Stimulated activated CD8-positive, alpha-beta memory T cell treated with anti-CD3 and anti-CD28 coated beads, Interleukin-12 subunit alpha, Interleukin-12 subunit beta, amount 100 ng/mL, for 4 hours (primary cell): Measurements from ENCODE around the gene TAPT1.
"Not testable (repeated sequence)": the region's sequence is repeated elsewhere in the genome, so short reads cannot be mapped to it uniquely, and the experiment has no call there.

Source experiments
- DNase-seq: peaks from one replicate; pipeline ENCODE4 v3.0.0-alpha.2; 2020; ENCODE audit warnings: low read depth

Gene TAPT1

DNA sequence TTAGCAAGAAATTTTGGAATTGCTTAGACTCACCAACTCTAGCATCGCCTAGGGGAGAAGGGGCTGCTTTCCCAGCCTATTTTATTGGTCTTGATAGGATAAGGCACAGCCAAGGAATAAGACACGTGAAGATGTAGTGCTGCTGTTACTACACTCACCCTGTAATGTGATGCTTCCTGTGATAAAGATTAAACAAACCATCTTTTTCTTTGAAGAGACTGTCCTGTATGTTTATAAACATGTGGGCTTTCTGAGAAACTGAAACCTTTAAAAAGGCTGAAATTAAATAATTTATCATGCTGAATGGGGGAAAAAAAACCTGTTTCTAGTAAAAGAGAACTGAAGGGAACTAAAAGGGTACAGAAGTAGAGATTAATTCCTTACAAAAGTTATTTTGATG, 13.2 kb downstream of the TAPT1 start:
- no peak for DNase-seq

DNA sequence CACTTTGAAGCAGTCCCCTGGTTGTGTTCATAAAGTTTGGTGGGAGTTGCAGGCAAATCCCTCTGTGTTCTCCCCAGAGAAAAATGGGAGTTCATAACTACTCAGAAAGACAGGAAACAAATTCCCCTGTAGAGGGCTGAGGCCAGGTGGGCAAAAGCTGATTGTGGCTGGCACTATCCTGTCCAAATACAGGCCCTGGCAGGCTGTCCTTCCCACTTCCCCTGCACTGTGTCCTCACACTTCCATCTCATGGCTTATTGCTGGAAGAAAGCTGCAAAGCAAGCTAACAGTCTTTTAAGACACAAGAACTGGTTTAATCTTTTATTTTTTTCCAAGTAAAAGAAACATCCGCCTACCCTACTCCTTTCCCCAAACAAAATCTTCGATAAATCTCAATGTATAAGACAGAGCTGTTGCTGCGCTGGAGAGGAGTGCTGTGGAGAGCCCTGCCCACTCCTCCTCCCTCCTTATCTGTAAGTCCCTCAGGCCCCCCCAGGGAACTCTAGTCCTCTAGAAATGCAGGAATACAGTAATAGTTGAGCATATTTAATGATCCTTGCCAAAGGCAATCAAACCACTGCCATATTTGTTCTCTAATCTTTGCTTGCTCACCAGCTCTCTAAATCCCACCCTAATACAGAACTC, 14.0 kb downstream of the TAPT1 start:
- no peak for DNase-seq

DNA sequence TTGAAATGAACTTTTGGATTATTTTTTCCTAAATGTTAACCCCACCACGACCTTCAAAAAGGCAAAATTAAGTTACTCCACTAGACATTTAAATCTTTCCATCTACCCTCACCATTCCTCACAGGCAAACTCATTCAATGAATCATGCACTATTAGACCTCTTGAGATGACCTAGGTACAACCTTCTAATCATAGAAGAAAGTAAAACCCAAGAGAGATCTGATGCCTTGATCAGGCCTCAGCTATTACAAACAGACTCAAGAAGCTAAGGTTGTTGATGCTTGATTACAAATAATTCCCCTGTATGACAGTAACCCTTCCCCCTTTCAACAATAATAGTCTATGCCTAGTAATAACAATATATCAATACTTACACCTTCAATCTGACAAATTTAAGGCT, 18.9 kb downstream of the TAPT1 start:
- no peak for DNase-seq

DNA sequence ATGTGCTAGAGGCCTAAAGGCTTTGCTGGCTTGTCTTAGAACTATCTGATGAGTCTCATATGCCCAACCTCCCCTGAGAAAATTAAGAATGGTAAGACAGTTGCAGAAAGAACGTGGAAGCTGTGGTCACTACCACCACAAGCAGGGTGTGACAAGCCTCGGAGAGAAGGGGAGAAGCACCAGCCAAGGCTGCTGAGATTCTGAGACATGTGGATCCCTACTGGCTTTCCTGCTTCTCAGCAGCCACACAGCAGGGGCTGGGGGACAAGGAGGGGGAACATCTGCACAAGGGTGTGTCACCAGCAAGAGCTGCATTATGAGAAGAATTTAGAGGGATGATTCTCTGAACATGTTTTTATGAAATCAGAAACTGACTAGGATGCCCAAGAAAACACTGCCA, 19.4 kb downstream of the TAPT1 start:
- DNase-seq: no peak

DNA sequence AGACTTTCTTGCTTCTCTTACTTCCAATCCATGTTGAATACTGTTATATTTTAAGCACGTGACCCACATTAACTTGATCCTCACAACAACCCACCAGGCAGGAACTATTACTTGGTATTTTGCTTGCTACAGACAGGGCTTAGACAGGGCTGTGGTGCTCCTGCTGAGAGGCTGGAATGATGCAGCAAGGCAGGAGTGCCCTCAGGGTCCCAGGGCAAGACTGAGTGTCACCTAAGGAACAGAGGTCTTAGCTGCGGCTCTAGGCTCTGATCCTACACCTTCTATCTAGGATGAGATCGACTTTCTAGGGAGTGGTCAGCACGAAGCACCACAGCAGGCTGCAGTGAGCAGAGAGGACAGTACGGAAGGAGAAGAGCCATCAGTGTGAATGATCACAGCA, 20.0 kb downstream of the TAPT1 start:
- DNase-seq: no peak

DNA sequence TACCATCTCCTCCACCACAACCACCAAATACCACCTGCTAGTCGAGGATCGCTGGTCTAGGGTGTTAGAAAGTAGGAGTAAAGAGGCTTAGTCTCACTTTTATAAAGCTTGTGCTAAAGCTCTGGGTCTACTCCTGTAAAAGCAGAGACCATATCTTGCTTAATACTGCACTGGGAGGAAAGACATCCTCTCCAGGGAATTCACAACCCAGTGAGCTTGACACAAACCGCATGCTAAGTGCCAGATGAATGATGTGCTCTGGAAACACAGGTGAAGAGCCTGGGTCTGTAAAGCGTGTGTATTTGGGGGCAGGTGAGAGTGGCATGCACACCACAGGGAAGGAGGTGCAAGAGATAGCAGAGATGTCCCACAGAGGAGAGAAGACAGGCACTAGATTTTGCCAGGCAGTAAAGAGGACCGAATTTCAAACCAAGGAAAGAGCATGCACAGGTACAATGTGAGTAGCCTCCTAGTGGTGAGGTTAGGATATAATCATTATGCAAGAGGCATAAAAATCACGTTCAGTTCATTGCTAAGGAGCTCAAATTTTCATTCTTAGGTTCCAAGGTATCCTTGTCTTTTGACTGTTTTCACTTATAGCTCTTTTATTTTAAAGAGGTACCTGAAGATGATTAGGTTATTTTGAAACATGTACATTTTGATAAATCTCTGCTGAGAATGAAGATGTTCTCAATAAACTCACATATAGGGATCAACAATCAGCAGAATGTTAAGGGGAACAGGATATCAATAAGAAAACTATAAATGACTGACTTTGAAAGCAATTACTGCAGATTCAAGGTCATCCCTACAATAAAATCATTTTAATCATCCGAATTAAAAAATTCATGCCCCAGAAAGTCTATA, 20.7 kb downstream of the TAPT1 start:
- no peak for DNase-seq

DNA sequence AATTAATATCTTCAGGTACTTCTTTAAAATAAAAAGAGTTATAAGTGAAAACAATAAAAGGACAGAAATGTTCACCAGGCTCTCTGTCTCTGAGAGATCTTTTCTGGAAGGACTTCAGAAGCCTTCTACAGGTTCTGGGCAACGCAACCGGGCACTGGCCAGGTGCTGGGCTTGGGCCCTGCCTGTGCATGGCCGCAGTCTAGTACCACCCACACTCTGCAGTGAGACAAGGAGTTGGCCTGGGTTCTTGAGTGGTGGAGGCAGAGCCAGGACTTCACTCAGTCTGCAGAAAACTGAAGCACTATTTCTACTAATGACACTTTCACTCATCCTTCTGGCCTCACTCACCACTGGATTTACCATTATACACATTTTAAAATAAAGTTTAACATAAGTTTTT, 21.8 kb downstream of the TAPT1 start:
- no peak for DNase-seq

DNA sequence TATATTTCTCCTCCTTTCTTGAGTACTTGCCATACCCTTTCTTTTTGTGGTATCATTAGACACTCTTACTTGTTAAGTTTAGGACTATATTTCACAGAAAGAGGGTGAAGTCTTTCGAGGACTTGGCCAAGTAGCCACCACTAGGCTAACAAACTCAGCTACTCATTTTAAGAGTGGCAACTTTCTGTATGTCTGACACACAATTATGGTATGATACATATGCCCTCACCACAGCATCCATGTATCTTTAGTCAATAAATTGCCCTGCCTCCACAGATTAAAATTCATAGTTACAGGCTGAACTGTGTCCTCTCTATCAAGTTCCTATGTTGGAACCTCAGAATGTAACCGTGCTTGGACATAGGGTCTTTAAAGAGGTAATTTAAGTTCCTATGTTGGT, 23.2 kb downstream of the TAPT1 start:
- DNase-seq: no peak

DNA sequence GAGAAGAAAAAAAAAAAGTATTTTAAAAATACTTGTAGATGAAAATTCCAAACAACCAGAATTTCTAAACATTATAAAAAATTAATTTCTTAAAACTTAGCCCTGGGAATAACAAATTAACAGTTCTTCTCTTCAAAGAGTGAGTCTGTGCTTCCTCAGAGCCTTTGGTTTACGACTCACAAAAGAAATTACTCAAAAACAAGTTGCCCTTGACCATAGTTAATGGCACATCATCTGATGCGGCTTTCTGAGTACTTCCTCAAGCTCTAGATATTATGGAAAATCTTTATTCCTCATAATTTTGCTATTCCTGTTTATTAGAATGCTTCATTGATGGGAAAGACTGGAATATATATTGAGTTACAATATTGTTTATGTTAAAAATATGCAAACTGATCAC, 23.7 kb downstream of the TAPT1 start:
- no peak for DNase-seq

DNA sequence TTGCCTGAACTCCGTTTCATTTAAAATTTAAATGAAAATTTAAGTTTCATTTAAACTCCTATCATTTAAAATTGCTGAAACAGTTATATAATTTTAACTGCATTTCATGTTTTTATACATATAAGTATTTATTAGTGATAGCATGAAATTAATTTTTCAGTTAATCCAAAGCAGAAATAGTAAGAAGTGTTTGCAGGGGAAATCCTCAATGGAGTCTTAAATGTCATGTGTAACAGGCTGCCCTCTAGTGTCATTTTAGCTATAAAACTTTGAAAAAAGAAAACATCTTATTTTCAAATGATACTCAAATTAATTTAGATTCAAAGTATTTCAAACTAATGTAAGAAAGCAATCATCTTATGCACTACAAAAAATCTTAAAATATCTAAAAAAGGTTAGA, 27.2 kb downstream of the TAPT1 start:
- no peak for DNase-seq

DNA sequence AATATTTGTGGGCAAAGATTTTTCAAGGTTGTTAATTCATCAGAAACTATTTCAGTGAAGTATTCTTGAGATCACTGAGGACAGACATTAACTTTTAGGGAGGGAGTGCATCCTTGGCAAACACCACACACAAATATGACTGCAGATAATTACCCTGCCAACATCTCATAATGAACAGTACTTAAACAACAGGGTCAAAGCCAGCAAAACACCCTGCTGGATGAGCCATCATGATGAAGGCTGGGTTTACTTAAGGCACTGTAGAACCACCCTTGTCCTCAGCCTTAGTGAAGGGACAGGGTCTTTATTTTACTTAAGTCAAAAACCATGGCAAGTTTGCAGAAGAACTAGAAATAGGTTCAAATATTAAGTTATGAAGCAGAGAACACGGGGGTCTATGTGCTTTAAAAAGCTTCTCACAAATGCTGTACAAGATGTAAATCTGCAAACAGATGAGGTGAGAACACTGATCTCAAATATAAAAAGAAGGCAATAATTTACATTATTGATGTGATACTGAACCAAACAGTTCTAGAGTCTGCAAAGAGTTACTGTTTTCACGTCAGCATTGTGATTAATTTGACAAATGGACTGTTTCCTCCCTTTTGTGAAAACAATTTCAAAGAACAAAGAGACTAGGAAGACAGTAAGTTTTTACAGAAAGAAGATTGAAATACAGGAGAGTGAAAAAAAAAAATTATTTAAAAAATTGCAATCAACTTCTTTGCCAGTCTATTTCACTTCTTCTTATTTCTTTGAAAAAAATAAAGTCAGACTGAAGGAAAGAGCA, 28.2 kb downstream of the TAPT1 start:
- no peak for DNase-seq

DNA sequence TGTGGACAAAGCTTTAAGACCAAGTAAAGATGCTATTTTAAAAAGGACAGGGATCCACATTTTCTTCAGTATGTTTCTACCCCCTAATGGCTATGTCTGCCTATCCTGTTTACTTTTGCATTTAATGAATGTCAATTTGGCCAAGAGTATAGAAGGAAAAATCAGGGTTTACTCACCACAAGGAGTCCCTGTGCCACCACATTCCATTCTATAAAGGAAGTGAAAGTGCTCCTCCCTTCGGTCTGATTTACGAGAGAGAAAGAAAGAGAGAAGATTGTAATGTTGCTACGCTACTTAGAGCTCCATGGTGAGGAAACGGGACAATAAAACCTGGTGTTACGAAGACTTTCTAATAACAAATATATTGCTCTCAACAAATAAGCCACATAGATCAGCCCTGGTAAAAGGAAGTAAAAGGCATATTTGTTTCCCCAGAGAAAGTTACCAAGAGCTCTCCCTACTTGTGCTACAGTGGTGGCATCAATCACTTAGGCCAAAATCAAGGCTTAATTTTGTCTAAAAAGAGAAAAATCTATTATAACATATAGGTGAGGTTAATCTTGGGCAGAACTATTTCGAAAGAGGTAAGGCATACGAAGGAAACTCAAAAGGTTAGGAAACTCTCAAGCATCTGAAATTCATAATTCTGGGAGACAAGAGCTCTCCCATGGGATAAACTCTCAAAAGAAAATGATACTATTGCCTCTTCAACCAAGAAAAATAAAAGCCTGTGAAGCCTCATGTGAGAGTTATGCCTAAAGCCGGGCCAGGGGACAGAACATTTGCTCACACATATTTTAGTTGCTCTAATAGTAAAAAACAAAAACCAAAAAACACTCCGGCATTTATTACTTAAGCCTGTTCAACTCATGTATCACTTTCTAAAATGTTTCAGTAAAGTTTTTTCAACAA, 29.5 kb downstream of the TAPT1 start:
- DNase-seq: no peak

DNA sequence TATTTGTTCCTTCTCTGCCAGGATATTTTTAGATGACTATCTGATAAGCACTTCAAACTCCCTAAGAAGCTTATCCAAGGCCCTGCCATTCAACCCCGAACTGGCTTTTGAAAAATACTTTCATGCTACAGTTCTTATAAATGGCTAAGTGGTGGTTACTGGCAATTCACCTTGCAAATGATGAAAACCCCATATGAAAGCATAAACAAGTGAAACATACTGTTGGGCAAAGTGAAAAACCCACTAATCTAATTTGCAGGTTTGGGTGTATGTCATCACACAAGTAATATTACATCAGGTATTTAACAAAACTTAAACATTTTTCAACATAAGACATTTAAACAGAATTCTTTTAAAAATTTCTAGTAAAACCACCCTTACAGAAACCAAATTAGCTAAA, 31.1 kb downstream of the TAPT1 start:
- no peak for DNase-seq

DNA sequence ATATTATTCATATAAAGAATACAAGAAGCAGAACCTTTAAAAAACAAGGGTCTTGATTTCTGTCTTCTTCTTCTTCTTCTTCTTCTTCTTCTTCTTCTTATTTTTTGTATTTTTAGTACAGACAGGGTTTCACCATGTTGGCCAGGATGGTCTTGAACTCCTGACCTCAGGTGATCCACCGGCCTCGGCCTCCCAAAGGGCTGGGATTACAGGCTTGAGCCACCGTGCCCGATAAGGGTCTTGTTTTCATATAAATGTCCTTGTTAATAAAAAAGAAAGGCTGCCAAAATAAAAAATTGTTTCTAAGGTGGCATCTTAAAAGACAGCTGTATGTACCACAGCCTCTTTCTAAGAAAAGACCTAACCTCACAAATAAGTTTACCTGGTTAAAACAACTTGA, 31.5 kb downstream of the TAPT1 start:
- DNase-seq: not testable (repeated sequence)

DNA sequence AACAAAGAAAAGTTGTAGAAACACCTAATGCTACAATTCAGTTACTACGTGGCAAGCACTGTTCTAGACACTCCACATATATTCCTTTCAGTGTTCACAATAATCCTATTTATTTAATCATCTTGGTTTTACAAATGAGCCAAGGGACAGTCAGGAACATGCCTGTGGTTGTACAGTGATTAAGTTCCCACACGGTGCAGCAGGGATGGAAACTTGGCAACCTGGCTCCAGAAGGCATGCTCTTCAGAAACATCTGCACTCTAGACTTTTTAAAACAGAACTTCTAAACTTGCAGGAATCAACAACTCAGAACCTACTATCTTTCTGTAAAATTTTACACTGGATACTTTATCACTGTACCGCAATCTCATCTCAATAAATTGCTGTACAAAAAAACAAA, 32.1 kb downstream of the TAPT1 start:
- no peak for DNase-seq

DNA sequence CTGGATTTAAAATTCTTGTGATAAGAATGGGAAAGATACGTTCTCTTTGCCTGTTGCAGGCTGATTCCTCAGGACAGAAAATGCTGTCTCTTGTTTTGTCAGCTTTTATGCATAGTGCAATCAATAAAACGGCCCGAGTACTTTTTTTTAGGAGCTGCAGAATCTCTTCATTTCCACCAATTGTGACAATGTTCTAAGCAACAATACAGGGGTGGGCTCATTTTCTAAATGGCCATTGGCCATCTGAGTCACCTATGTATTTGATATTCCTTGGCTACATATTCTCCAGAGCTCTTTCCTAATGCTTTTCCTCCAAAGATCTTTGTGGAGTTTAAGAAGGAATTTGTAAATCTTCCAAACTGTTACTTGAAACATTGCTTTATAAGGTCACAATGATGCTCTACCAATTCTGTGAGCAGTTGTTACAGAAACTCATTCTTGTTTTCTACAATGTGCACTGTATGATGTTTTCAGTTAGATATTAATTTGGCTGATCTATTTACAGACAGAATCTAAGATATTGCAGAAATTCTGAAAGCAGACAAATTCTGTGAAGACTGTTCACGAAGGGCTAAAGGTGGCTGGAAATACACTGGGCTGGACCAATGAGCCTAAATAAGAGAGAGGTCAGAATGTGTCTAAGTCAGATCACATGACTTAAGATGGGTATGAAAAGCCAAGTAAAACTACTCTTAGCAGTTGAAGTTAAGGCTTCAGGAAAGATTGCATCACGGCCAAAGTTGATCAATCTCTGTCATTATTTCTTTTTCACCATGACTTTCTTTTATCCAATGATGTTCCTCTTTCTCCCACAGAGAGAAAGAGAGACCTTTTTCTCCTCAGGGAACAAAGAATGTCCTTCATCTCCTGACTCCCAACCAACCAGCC, 33.4 kb downstream of the TAPT1 start:
- no peak for DNase-seq

DNA sequence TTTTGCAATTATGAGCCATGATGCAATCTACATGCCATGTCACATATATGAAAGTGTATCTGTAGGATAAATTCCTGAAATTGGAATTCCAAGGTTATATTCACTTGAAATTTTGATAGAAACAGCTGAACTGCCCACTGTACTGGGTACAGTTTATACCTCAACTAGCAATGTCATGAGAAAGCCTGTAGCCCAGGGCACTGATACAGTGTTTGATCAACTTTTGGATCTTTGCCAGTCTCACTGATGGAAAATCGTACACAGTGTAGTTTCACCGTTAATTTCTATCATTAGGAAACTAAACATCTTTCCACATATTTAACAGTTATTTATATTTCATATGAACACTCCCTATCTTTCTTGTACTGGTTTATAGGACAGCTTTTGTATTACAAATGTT, 34.2 kb downstream of the TAPT1 start:
- DNase-seq: no peak

DNA sequence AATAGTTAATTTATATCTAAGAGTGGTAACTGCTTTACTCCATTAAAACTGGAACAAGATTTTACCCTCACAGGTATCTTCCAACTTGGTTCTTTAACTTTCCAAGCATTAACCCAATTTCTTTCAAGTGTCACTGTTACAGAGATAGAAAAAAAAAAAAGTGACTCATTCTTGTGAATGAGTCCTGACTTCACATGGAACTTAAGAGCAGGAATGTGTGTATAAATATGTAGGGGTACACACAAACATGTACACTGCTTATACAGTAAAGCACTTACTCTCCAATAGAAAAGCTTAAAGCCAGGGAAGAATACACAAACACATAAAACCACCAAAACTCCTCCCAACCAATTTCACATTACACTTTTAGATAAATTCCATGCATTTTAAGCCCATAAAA, 38.8 kb downstream of the TAPT1 start:
- DNase-seq: no peak

DNA sequence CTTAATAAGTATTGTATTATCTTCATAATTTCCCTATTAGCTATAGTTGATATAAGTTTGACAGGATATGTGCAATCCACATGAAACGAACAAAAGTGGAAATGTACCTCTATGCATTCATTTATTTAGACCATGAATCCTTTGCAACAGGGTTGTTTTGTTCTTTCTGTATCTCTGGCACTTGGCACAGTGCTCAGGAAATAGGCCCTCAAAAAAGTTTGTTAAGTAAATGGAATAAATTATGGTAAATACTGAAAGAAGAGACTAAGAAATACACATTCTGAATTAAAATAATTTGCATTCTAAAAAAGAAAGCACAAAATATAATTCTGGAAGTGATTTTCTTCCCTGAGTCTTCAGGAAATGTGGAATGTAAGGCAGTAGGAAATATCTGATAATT, 39.3 kb downstream of the TAPT1 start:
- no peak for DNase-seq

DNA sequence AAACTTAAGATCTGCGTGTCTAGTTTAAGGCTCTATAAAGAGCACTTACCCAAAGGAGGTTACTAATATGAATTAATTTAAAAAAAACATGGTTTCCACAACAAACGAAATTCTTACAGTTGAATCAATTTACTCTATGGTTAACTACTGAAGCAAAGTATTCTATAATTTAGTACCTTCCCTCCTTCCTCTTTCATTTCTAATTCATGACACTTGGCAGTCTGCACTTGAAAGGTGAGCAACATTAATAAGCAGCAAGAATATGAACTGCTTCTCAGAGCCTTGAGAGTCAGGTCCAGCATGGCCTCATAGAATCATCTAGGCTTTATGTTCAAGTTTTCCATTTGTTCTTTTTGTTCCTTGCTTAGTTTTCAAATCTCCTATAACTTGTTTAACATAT, 42.7 kb downstream of the TAPT1 start:
- no peak for DNase-seq

DNA sequence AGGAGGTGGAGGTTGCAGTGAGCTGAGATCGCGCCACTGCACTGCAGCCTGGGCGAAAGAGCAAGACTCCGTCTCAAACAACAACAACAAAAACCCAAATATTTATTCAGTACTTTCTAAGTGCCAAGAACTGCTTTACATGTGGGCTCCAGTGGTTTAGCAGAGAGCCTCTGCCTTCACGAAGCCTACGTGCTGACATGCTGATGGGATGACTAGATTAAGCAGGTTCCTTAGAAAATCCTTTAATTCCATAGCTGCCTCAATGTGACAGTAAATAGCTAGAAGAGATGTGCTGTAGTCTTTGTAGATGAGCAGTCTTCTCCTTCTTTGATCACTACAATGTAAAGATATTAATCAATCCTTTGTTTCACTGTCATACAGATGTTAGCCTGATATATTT, 49.6 kb downstream of the TAPT1 start:
- no peak for DNase-seq
